Dedifferentiated amniotic fluid mesenchymal stem cell (primary cell): ENCODE results near the gene CABP7.

Experiments used
- DNase-seq: peaks from one replicate; pipeline ENCODE4 v3.0.0-alpha.2; 2016; ENCODE audit errors: extremely low spot score

Gene CABP7

GRCh38 chr22:29773233-29773632 lies 53.4 kb downstream of the CABP7 start:
- no peak for DNase-seq

- DNase-seq = no peak
Measured at GRCh38 chr22:29780220-29780619, 60.4 kb downstream of the CABP7 start.

GRCh38 chr22:29780748-29781676 lies 61.2 kb downstream of the CABP7 start:
- peak; percentile 33 for DNase-seq
